PFSK-1 (cell line): Measurements from ENCODE around the gene TTC36.

Experiments
- FOXP2 ChIP-seq: optimal IDR thresholded peaks from 2 replicates; pipeline ENCODE3; 2011; ENCODE audit warnings: borderline replicate concordance, control low read depth, inconsistent platforms; ENCODE audit not compliant: insufficient read depth; ENCODE audit errors: extremely low read length, extremely low read depth
- POLR2AphosphoS5 ChIP-seq: IDR thresholded peaks from 2 replicates; pipeline ENCODE4 v1.6.1; 2012; ENCODE audit warnings: low read depth, mild to moderate bottlenecking, control low read depth, low read length, moderate library complexity
- SIN3A ChIP-seq: IDR thresholded peaks from 2 replicates; pipeline ENCODE4 v1.6.1; 2012; ENCODE audit warnings: mild to moderate bottlenecking, low read length, moderate library complexity, borderline replicate concordance; ENCODE audit not compliant: insufficient read depth
- TAF1 ChIP-seq: IDR thresholded peaks from 2 replicates; pipeline ENCODE4 v1.6.1; 2012; ENCODE audit warnings: low read length, control low read depth, borderline replicate concordance; ENCODE audit not compliant: insufficient read depth
- TF ChIP-seq, protein P1 (sequence below), 2 experiments: IDR thresholded peaks; 2 replicates each; pipeline versions ENCODE4 v1.6.1 to v1.8.0; 2011 to 2012; ENCODE audit warnings: low read depth in 2 of 2, low read length in 2 of 2, control low read depth in 1 of 2, inconsistent platforms in 1 of 2, mild to moderate bottlenecking in 1 of 2, moderate library complexity in 1 of 2; ENCODE audit not compliant: insufficient read depth in 1 of 2

The TTC36 gene

DNA sequence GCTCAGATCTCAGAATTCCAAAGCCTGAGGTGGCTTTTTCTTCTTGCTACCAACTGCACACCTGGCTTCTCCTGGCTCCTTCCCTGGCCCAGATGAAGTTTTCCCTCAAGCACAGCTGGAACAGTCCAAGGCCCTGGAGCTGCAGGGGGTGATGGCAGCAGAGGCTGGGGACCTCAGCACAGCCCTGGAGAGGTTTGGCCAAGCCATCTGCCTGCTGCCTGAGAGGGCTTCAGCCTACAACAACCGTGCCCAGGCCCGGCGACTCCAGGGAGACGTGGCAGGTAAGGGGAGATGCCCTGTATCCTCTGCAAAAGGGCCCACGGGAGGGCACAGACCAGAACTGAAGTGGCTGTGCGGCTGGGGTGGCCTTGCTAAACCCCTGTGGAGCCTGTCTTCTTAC lies 1.2 kb downstream of the TTC36 start:
- no peak for TF ChIP-seq SIN3A
- no peak for TF ChIP-seq POLR2AphosphoS5
- TF ChIP-seq, protein P1, sequence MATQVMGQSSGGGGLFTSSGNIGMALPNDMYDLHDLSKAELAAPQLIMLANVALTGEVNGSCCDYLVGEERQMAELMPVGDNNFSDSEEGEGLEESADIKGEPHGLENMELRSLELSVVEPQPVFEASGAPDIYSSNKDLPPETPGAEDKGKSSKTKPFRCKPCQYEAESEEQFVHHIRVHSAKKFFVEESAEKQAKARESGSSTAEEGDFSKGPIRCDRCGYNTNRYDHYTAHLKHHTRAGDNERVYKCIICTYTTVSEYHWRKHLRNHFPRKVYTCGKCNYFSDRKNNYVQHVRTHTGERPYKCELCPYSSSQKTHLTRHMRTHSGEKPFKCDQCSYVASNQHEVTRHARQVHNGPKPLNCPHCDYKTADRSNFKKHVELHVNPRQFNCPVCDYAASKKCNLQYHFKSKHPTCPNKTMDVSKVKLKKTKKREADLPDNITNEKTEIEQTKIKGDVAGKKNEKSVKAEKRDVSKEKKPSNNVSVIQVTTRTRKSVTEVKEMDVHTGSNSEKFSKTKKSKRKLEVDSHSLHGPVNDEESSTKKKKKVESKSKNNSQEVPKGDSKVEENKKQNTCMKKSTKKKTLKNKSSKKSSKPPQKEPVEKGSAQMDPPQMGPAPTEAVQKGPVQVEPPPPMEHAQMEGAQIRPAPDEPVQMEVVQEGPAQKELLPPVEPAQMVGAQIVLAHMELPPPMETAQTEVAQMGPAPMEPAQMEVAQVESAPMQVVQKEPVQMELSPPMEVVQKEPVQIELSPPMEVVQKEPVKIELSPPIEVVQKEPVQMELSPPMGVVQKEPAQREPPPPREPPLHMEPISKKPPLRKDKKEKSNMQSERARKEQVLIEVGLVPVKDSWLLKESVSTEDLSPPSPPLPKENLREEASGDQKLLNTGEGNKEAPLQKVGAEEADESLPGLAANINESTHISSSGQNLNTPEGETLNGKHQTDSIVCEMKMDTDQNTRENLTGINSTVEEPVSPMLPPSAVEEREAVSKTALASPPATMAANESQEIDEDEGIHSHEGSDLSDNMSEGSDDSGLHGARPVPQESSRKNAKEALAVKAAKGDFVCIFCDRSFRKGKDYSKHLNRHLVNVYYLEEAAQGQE (IDR thresholded peaks at IDR 0.05; ENCODE audit: insufficient read depth in 1 of 2, low read depth in 2 of 2, low read length in 2 of 2) = no peak
- no peak for TF ChIP-seq TAF1
- TF ChIP-seq FOXP2 = no peak

DNA sequence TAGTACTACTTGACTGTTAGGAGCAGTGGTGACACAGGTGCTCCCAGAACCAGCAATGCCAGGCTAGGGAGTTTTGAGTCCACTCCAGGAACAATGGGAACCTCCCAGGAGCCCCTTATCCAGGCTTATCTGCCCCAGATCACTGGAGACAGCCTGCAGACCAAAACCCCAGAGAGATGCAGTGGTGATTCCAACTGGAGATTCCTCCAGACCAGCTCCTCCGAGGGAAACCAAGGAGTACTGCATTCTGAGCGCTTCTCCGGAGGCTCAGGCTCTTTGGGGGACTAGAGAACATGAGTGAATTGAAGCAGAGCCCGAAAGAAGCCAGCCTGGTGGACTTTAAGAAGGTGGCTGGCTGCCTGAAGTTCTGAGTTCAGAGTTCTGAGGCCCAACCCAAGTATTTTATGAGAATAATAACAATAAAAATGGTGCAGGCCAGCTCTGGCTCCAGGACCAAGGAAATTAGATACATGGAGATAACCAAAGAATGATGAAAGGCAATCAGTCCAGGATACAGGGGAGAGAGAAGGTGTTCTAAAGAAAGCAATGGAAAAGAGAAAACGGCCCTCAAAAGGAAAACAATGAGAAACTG lies 2.4 kb downstream of the TTC36 start:
- TF ChIP-seq SIN3A = no peak
- TF ChIP-seq, protein P1 (IDR thresholded peaks at IDR 0.05; ENCODE audit: insufficient read depth in 1 of 2, low read depth in 2 of 2, low read length in 2 of 2) = no peak
- TF ChIP-seq FOXP2 = no peak
- no peak for TF ChIP-seq TAF1
- TF ChIP-seq POLR2AphosphoS5 = no peak

DNA sequence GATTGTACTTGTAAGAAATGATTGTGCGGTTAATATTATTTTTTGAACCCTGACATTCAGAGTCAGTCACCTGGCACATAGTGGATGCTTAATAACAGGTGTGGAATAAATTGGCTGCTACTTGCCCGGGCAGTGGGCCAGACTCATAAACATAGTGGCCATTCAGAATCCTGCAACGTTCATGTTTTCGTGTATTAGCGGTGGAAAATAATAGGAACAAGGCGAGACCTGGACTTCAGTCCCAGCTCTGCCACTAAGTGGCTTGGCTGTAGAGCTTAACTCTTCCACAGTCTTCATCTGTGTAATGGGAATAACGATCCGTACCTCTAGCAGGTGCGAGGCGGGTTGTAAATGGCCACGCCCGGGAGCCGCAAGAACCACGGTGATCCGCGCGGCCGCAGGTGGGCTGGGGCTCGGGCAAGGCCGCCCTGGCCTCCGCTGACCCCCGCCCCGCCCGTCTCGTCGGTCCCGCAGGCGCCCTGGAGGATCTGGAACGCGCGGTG lies 3.0 kb downstream of the TTC36 start:
- TF ChIP-seq SIN3A (no peak), TAF1 (no peak), POLR2AphosphoS5 (no peak), FOXP2 (no peak)
- TF ChIP-seq, protein P1 (IDR thresholded peaks at IDR 0.05; ENCODE audit: insufficient read depth in 1 of 2, low read depth in 2 of 2, low read length in 2 of 2) = no peak

DNA sequence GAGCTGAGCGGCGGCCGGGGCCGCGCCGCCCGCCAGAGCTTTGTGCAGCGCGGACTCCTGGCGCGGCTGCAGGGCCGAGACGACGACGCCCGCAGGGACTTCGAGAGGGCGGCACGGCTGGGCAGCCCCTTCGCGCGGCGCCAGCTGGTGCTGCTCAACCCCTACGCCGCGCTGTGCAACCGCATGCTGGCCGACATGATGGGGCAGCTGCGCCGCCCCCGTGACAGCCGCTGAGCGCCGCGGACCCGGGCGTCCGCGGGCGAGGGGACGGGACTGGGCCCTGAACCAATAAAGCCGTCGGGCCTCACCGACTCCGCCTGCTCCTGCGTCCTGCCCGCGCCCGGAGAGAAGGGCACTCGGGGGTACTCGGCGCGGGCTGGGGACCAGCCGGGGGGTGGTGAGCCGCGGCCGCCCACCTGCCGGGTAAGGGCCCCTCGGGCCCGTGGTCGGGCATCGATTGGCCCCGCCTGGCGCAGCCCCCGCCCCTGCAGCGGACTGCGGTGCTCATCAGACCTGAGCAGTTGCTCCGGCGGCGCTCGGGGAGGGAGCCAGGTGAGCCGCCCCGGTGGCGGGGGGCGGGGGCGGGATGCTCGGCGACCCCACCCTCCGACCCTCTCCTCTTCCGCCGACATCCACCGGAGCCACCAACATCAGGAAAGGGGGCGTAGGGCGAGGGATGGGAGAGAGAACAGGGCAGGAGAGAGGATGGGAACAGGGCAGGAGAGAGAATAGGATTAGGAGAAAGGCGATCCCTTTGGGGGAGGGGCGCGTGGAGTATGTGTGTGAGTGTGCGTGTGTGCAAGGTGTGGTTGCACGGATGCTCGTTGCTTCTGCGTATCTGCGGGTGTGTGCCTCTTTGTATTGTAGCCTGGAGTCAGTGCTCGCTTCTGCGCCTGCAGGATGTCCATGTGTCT lies 3.7 kb downstream of the TTC36 start, which contains the start of gene TMEM25:
TMEM25 (plus strand) TSS at position 510 of the 914 bp plus-strand sequence. CDS start 610 bp downstream, outside the sequence.
- TF ChIP-seq, protein P1 (IDR thresholded peaks at IDR 0.05; ENCODE audit: insufficient read depth in 1 of 2, low read depth in 2 of 2, low read length in 2 of 2) = no peak
- no peak for TF ChIP-seq SIN3A
